Endothelial cell of umbilical vein (primary cell): ENCODE measurements around the gene MRGPRD. TPM values are rescaled to one million over a fixed set of nuclear protein-coding genes. Genes with fewer than 3 reads are reported as not detected.

ENCODE experiments used
- BruUV-seq: library from RNA; stranded (reverse); fragments of 400-500 nt; replicated peaks from 2 replicates; lab custom pipeline; 2021; lab: Mats Ljungman, UMichigan
- CTCF ChIA-PET: fragments of 300-600, 350-600 bp; sonication (Branson Sonifier 250); formaldehyde crosslinking; loops from one replicate; lab custom pipeline; 2021; ENCODE audit warnings: antibody characterized with exemption, inconsistent platforms; lab: Charles Lee
- POLR2A ChIA-PET: fragments of 300-600, 350-600 bp; sonication (Branson Sonifier 250); formaldehyde crosslinking; loops from one replicate; lab custom pipeline; 2021; ENCODE audit warnings: antibody characterized with exemption, inconsistent platforms; lab: Charles Lee
- DNase-seq: peaks from one replicate; pipeline ENCODE4 v3.0.0-alpha.2; 2011; ENCODE audit warnings: low read depth, low spot score
- FAIRE-seq: peaks from 2 replicates; lab custom pipeline; 2011; peaks lifted over from hg19 to GRCh38; lab: Jason Lieb, UNC
- H2AFZ ChIP-seq: 2 replicates; pipeline ENCODE4 v1.6.0; 2012; ENCODE audit warnings: low read depth, low read length, control low read depth, inconsistent platforms
- H3K27ac ChIP-seq: 2 replicates; pipeline ENCODE4 v1.5.1; 2011; ENCODE audit warnings: low read depth, mild to moderate bottlenecking, control low read depth, low read length, moderate library complexity; ENCODE audit not compliant: insufficient read depth
- H3K27me3 ChIP-seq, 2 experiments: 2 replicates each; pipeline versions ENCODE4 v1.6.0 to v1.6.1; 2011; ENCODE audit warnings: low read length in 2 of 2, mixed read lengths in 1 of 2; ENCODE audit not compliant: control insufficient read depth in 2 of 2, insufficient read depth in 2 of 2
- H3K36me3 ChIP-seq, 2 experiments: 2 replicates in 1 of 2; 3 replicates in 1 of 2; pipeline ENCODE4 v1.5.1; 2011; ENCODE audit warnings: low read length in 2 of 2, mild to moderate bottlenecking in 1 of 2, moderate library complexity in 1 of 2; ENCODE audit not compliant: control insufficient read depth in 2 of 2, insufficient read depth in 2 of 2; ENCODE audit errors: extremely low read depth in 1 of 2
- H3K4me1 ChIP-seq: 3 replicates; pipeline ENCODE4 v1.5.1; 2011; ENCODE audit warnings: mild to moderate bottlenecking, low read length; ENCODE audit not compliant: control insufficient read depth, insufficient read depth; ENCODE audit errors: extremely low read depth
- H3K4me2 ChIP-seq: 2 replicates; pipeline ENCODE4 v1.6.1; 2011; ENCODE audit warnings: low read length, control low read depth, mixed read lengths; ENCODE audit not compliant: insufficient read depth
- H3K4me3 ChIP-seq, 3 experiments: fragments of 200-600 bp in 1 of 3; sonication (generic), shearing (Covaris generic) in 1 of 3; replicated peaks in 1 of 3; 2 replicates each; pipeline ENCODE4 v1.5.1; 2011 to 2016; ENCODE audit warnings: control low read depth in 3 of 3, low read length in 3 of 3, mild to moderate bottlenecking in 2 of 3, inconsistent platforms in 1 of 3, low read depth in 1 of 3, moderate library complexity in 1 of 3; ENCODE audit not compliant: insufficient read depth in 1 of 3
- H3K79me2 ChIP-seq: 2 replicates; pipeline ENCODE4 v1.6.0; 2012; ENCODE audit warnings: low read length, inconsistent platforms; ENCODE audit not compliant: control insufficient read depth, insufficient read depth
- H3K9ac ChIP-seq: replicated peaks from 2 replicates; pipeline ENCODE3; 2011; ENCODE audit warnings: low read length, control low read depth; ENCODE audit not compliant: insufficient read depth; ENCODE audit errors: extremely low read depth
- H3K9me1 ChIP-seq: replicated peaks from 3 replicates; pipeline ENCODE4 v1.6.0; 2011; ENCODE audit warnings: mild to moderate bottlenecking, low read length; ENCODE audit not compliant: control insufficient read depth, insufficient read depth; ENCODE audit errors: extremely low read depth
- H3K9me3 ChIP-seq: replicated peaks from 2 replicates; pipeline ENCODE4 v1.5.1; 2012; ENCODE audit warnings: low read length, inconsistent platforms; ENCODE audit not compliant: control insufficient read depth, insufficient read depth
- H4K20me1 ChIP-seq: replicated peaks from 2 replicates; pipeline ENCODE3; 2011; ENCODE audit warnings: mild to moderate bottlenecking, low read length; ENCODE audit not compliant: control insufficient read depth, insufficient read depth; ENCODE audit errors: extremely low read depth
- EZH2 ChIP-seq: IDR thresholded peaks from 2 replicates; pipeline ENCODE4 v1.6.1; 2012; ENCODE audit warnings: borderline replicate concordance, low read depth, mild to moderate bottlenecking, moderate library complexity, low read length, inconsistent platforms; ENCODE audit not compliant: severe bottlenecking
- FOS ChIP-seq: IDR thresholded peaks from 2 replicates; pipeline ENCODE4 v1.6.1; 2011; ENCODE audit warnings: mild to moderate bottlenecking, low read length, moderate library complexity, borderline replicate concordance; ENCODE audit not compliant: insufficient read depth
- GATA2 ChIP-seq: IDR thresholded peaks from 2 replicates; pipeline ENCODE4 v1.7.0; 2011; ENCODE audit warnings: low read depth, mild to moderate bottlenecking, moderate library complexity, mixed read lengths, low read length; ENCODE audit not compliant: insufficient read length, insufficient read depth
- JUN ChIP-seq: IDR thresholded peaks from 2 replicates; pipeline ENCODE4 v1.6.1; 2011; ENCODE audit warnings: borderline replicate concordance, low read depth; ENCODE audit not compliant: insufficient read length, insufficient read depth
- MYC ChIP-seq: IDR thresholded peaks from one replicate; pipeline ENCODE4 v1.6.1; 2011; ENCODE audit warnings: mild to moderate bottlenecking, low read depth, low read length
- POLR2A ChIP-seq: IDR thresholded peaks from 2 replicates; pipeline ENCODE4 v1.6.1; 2012; ENCODE audit warnings: low read depth, mild to moderate bottlenecking, control low read depth, low read length
- POLR2AphosphoS5 ChIP-seq: IDR thresholded peaks from 2 replicates; pipeline ENCODE4 v1.6.1; 2012; ENCODE audit warnings: low read depth, mild to moderate bottlenecking, control low read depth, low read length, moderate library complexity; ENCODE audit not compliant: insufficient read depth
- dilution Hi-C: fragments of 300-500 bp; cut with MboI; formaldehyde crosslinking; loops from one replicate; pipeline ENCODE4 v1.15.0; 2019; ENCODE audit warnings: low sequenced_read_pairs; ENCODE audit not compliant: extremely low pct_ligation_motif_present
- intact Hi-C: fragments of 100-400 bp; cut with micrococcal nuclease; formaldehyde crosslinking; loops from one replicate; pipeline ENCODE4 v1.10.0; 2022
- polyA plus RNA-seq, 4 experiments: library from polyadenylated mRNA; depleted of rRNA in 3 of 4; stranded (reverse) in 3 of 4; unstranded in 1 of 4; fragments of >200 nt; gene quantifications; 2 replicates each; pipeline versions ENCODE4 v1.2.1 to v1.2.3, GENCODE V29; 2011 to 2012; ENCODE audit warnings: missing spikeins in 1 of 4
- total RNA-seq: library from RNA; stranded (reverse); gene quantifications from 2 replicates; pipeline ENCODE4 v1.2.3, GENCODE V29; 2021
- TF ChIP-seq, protein P1 (sequence below), 2 donors: IDR thresholded peaks; 1 replicate in 1 of 2; 2 replicates in 1 of 2; pipeline ENCODE4 v1.5.1; 2011; ENCODE audit warnings: low read length in 2 of 2, mild to moderate bottlenecking in 2 of 2, moderate library complexity in 2 of 2, control low read depth in 1 of 2, inconsistent platforms in 1 of 2, low read depth in 1 of 2; ENCODE audit not compliant: insufficient read depth in 1 of 2; ENCODE audit errors: extremely low read depth in 1 of 2
- TF ChIP-seq, protein P2 (sequence below): IDR thresholded peaks from 2 replicates; pipeline ENCODE4 v1.6.1; 2011; ENCODE audit not compliant: insufficient read depth, insufficient read length

Gene MRGPRD
- total and polyA plus RNA-seq, 2 donors (not counting 3 experiments of a cell fraction or from before 2014, with no cell fraction given): not detected

DNA sequence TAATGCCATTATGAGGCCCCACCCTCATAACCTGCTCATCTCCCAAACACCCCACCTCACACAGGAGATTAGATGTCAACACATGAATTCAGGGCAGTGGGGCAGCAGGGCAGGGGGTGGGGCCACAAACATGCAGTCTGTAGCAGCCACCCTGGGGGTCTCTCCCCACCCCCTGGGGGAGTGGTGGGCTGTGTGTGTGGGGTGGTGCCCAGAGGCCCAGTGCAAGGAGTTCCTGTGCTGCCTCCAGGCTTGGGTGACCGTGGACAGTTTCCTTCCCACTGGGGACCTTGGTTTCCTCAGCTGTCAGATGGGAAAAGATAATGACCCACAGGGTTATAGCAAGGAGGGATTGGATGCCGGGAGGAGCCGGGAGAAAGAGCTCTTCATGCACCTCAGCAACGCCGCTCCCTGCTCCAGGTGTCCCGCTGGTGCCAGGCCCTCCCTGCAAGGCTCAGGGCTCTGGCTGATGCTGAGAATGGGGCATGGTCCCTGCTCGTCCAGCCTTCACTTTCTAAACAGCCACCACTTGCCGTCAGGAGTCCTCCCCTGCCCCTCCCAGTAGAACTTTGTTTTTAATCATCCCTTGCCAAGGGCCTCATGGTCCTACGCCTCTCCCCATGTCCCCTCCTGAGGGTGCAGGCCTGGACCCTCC lies 34.2 kb upstream of the MRGPRD start:
- Histone ChIP-seq H2AFZ (no peak overlapping the region), H3K27me3 (peaks cover 36 to 43% of the 10 kb centered on the region in 2 experiments), H3K4me2 (no peak overlapping the region), H4K20me1 (no peaks in the 10 kb centered on the region), H3K36me3 (no peaks in the 10 kb centered on the region), H3K4me3 (no peak overlapping the region), H3K9me1 (no peaks in the 10 kb centered on the region), H3K79me2 (no peaks in the 10 kb centered on the region), H3K4me1 (no peaks in the 10 kb centered on the region), H3K9me3 (no peaks in the 10 kb centered on the region), H3K27ac (no peak overlapping the region), H3K9ac (no peak overlapping the region)
- no peak for DNase-seq
- dilution Hi-C loops: no loop called here
- FAIRE-seq: no peak
- no TSS peak for BruUV-seq
- intact Hi-C loops: no loop called here
- ChIA-PET CTCF (no interaction called here), POLR2A (no interaction called here)
- TF ChIP-seq GATA2: no peak
- no peak for TF ChIP-seq FOS
- TF ChIP-seq POLR2A: no peak
- TF ChIP-seq, protein P1, sequence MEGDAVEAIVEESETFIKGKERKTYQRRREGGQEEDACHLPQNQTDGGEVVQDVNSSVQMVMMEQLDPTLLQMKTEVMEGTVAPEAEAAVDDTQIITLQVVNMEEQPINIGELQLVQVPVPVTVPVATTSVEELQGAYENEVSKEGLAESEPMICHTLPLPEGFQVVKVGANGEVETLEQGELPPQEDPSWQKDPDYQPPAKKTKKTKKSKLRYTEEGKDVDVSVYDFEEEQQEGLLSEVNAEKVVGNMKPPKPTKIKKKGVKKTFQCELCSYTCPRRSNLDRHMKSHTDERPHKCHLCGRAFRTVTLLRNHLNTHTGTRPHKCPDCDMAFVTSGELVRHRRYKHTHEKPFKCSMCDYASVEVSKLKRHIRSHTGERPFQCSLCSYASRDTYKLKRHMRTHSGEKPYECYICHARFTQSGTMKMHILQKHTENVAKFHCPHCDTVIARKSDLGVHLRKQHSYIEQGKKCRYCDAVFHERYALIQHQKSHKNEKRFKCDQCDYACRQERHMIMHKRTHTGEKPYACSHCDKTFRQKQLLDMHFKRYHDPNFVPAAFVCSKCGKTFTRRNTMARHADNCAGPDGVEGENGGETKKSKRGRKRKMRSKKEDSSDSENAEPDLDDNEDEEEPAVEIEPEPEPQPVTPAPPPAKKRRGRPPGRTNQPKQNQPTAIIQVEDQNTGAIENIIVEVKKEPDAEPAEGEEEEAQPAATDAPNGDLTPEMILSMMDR (IDR thresholded peaks at IDR 0.05; ENCODE audit: extremely low read depth in 1 of 2, insufficient read depth in 1 of 2, low read depth in 1 of 2, low read length in 2 of 2): no peak
- TF ChIP-seq POLR2AphosphoS5: no peak
- TF ChIP-seq, protein P2, sequence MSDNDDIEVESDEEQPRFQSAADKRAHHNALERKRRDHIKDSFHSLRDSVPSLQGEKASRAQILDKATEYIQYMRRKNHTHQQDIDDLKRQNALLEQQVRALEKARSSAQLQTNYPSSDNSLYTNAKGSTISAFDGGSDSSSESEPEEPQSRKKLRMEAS: no peak
- no peak for TF ChIP-seq JUN
- TF ChIP-seq MYC: no peak
- no peak for TF ChIP-seq EZH2
